Transverse colon (tissue), 4 donors: Measurements from ENCODE around the gene RPL14. TPM values are rescaled to one million over a fixed set of nuclear protein-coding genes. Genes with fewer than 3 reads are reported as not detected.

Experiments
- DNase-seq: peaks from one replicate; pipeline ENCODE4 v3.0.0-alpha.2; 2019
- H3K27ac ChIP-seq, 4 donors: fragments of 200-600 bp; sonication (generic); 2 replicates each; pipeline ENCODE4 v1.5.1; 2016 to 2018; ENCODE audit warnings: inconsistent platforms in 4 of 4
- H3K27me3 ChIP-seq: fragments of 200-600 bp; sonication (generic); 2 replicates; pipeline ENCODE4 v1.5.1; 2017; ENCODE audit warnings: inconsistent platforms
- H3K36me3 ChIP-seq, 4 donors: fragments of 200-600 bp; sonication (generic); 2 replicates each; pipeline ENCODE4 v1.5.1; 2017 to 2019; ENCODE audit warnings: inconsistent platforms in 4 of 4
- H3K4me1 ChIP-seq, 4 donors: fragments of 200-600 bp; sonication (generic); 2 replicates each; pipeline ENCODE4 v1.5.1; 2017 to 2020; ENCODE audit warnings: inconsistent platforms in 4 of 4
- H3K4me3 ChIP-seq, 4 donors: fragments of 200-600 bp; sonication (generic); 1 replicate in 1 of 4; 2 replicates in 3 of 4; pipeline versions ENCODE4 v1.5.1 to v1.6.1; 2017 to 2019; ENCODE audit warnings: inconsistent platforms in 4 of 4
- H3K9me3 ChIP-seq, 2 donors: fragments of 200-600 bp; sonication (generic); 2 replicates each; pipeline ENCODE4 v1.5.1; 2017 to 2019; ENCODE audit warnings: inconsistent platforms in 2 of 2
- EP300 ChIP-seq: sonication (generic); formaldehyde crosslinking; IDR thresholded peaks from one replicate; pipeline ENCODE4 v1.6.1; 2017; ENCODE audit warnings: antibody characterized with exemption, low read depth
- POLR2A ChIP-seq: fragments of 450-650 bp; IDR thresholded peaks from one replicate; pipeline ENCODE4 v1.6.1; 2016; ENCODE audit warnings: antibody characterized with exemption, mild to moderate bottlenecking, moderate library complexity
- POLR2AphosphoS5 ChIP-seq, 3 donors: sonication (generic); formaldehyde crosslinking; IDR thresholded peaks; one replicate each; pipeline ENCODE4 v1.6.1; 2016; ENCODE audit warnings: antibody characterized with exemption in 3 of 3
- WGBS, 2 donors: methylation state at CpG; one replicate each; pipeline ENCODE4 v1.1.5; 2018; ENCODE audit warnings: low coverage in 1 of 2; 5-methylcytosine and 5-hydroxymethylcytosine counted together
- in situ Hi-C, 4 donors: fragments of 200-750 bp; cut with MboI; loops; one replicate each; pipeline versions ENCODE4 v1.15.0 to v1.15.1; 2017; ENCODE audit warnings: low sequenced_read_pairs in 3 of 4, low pct_ligation_motif_present in 1 of 4, low pct_unique_long_range_greater_than_20kb in 1 of 4
- intact Hi-C: fragments of 100-400 bp; cut with DNase I; formaldehyde crosslinking; loops from one replicate; pipeline ENCODE4 v1.15.1; 2023; ENCODE audit warnings: low total_unique reads
- total RNA-seq, 4 donors: library from RNA; depleted of rRNA; stranded (reverse); fragments of >200 nt; gene quantifications; one replicate each; pipeline ENCODE4 v1.1.0, GENCODE V29; 2016
- TF ChIP-seq, protein P1 (sequence below), 5 experiments: fragments of 200-600 bp in 3 of 5; fragments of 450-650 bp in 2 of 5; sonication (generic) in 3 of 5; IDR thresholded peaks; 1 replicate in 2 of 5; 2 replicates in 3 of 5; pipeline ENCODE4 v1.5.1; 2016 to 2017; ENCODE audit warnings: antibody characterized with exemption in 5 of 5, inconsistent platforms in 3 of 5, mild to moderate bottlenecking in 2 of 5, moderate library complexity in 1 of 5

The RPL14 gene
- total RNA-seq, 4 donors from 2014 or later: 90.1 to 299 (median 194) TPM

DNA sequence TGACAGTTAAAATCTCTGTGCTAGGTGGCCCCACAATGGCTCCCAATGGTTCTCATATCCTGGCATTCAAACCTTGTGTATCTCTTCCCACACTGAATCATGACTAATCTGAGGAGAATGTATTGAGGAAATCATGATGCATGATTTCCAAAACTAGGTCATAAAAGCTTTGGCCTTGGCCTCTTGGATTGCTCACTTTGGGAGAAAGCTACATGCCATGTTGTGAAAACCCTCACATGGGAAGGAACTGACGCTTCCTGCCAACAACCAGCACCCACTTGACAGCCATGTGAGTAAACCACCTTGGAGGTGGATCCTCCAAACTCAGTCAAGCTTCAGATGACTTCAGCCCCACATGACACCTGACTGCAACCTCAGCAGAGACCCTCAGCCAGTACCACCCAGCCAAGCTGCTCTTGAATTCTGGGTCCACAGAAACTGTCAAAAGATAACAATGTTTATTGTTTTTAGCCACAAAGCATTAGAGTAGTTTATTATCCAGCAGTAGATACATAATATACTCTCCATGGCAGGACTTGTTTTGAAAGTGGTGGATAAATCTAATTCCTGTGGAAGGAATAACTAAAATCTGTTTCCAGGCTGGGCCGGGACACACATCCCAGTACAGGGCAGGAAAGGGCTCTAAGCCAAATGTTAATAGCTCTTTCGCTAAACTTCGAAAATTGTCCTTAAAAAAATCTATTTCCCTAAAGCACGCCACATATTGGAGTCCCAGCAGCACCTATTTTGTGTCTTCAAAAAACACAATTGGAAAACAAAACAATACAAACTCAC, 47.7 kb downstream of the RPL14 start:
- Histone ChIP-seq H3K4me1 (peaks cover 0 to 16% (median 13%) of the 10 kb centered on the region in 4 donors), H3K27me3 (no peaks in the 10 kb centered on the region), H3K27ac (peak overlapping the region in 3 of 4 donors; percentile 77 to 86 (median 82)), H3K36me3 (no peaks in the 10 kb centered on the region), H3K9me3 (no peaks in the 10 kb centered on the region), H3K4me3 (peak overlapping the region in 2 of 4 donors; percentile 55 to 63)
- DNase-seq: no peak
- TF ChIP-seq, protein P1, sequence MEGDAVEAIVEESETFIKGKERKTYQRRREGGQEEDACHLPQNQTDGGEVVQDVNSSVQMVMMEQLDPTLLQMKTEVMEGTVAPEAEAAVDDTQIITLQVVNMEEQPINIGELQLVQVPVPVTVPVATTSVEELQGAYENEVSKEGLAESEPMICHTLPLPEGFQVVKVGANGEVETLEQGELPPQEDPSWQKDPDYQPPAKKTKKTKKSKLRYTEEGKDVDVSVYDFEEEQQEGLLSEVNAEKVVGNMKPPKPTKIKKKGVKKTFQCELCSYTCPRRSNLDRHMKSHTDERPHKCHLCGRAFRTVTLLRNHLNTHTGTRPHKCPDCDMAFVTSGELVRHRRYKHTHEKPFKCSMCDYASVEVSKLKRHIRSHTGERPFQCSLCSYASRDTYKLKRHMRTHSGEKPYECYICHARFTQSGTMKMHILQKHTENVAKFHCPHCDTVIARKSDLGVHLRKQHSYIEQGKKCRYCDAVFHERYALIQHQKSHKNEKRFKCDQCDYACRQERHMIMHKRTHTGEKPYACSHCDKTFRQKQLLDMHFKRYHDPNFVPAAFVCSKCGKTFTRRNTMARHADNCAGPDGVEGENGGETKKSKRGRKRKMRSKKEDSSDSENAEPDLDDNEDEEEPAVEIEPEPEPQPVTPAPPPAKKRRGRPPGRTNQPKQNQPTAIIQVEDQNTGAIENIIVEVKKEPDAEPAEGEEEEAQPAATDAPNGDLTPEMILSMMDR (IDR thresholded peaks at IDR 0.05): no peak
- peak; percentile 43 to 59 (median 56) for TF ChIP-seq POLR2AphosphoS5 (IDR thresholded peaks at IDR 0.05)
- no peak for TF ChIP-seq EP300
- TF ChIP-seq POLR2A: no peak
- in situ Hi-C loops: no loop called here
- intact Hi-C loops: no loop called here
- 49 to 64% methylated on average over 5 of the region's 5 CpGs for WGBS, 2 donors

GRCh38 chr3:40505599-40506462, 48.7 kb downstream of the RPL14 start, which contains the start of gene ZNF620:
ZNF620 (plus strand) TSS chr3:40506039; CDS start chr3:40506353, 314 bp downstream.
- intact Hi-C loops: no loop called here
- H3K9me3 ChIP-seq: no peaks in the 10 kb centered on the region
- TF ChIP-seq POLR2A (peak; percentile 66), EP300 (no peak), POLR2AphosphoS5 (IDR thresholded peaks at IDR 0.05) (peak; percentile 47 to 73 (median 70))
- TF ChIP-seq, protein P1 (IDR thresholded peaks at IDR 0.05): peak in 3 of 5 experiments; percentile 15 to 35 (median 29)
- H3K27me3 ChIP-seq: no peaks in the 10 kb centered on the region
- H3K4me3 ChIP-seq: peak within 1 kb of the TSS; percentile 55 to 77 (median 67)
- peak within 1 kb of the TSS; percentile 77 to 86 (median 83) for H3K27ac ChIP-seq
- peak; percentile 83 for DNase-seq
- in situ Hi-C loops: no loop called here
- 5 to 10% methylated on average over 2 to 41 of the region's 44 CpGs for WGBS, 2 donors
- no peaks in the 10 kb centered on the region for H3K36me3 ChIP-seq
- H3K4me1 ChIP-seq: peaks cover 0 to 16% (median 13%) of the 10 kb centered on the region in 4 donors

DNA sequence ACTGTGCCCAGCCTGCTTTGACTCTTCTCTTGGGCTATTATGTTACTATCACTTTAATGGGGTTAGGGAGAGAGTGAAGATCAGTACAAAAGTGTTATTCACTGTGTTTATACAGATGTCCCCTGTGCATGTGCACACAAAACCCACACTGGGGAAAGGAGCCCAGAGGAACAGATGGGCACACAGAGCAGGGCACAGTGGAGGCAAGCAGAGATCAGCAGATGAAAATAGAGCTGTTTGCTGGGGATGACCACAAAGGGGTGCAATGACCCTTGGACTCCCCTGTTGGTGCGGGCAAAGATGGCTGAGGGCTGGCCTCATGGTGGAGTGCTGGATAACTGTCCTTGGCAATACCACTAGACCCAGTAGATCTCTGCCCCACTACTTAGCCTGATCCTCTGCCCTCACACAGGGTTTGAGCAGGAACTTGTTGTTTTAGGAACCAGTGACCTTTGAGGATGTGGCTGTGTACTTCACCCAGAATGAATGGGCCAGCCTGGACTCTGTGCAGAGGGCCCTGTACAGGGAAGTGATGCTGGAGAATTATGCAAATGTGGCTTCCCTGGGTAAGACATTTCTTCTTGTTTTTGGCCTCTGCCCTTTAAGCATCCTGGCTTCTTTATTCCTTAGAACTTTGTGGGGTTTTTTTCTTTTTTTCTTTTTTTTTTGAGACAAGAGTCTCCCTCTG, 54.0 kb downstream of the RPL14 start:
- H3K27ac ChIP-seq: no peak overlapping the region
- H3K4me1 ChIP-seq: peaks cover 0 to 7% (median 3%) of the 10 kb centered on the region in 4 donors
- no peaks in the 10 kb centered on the region for H3K9me3 ChIP-seq
- no peaks in the 10 kb centered on the region for H3K27me3 ChIP-seq
- DNase-seq: no peak
- TF ChIP-seq POLR2AphosphoS5 (IDR thresholded peaks at IDR 0.05) (no peak), POLR2A (no peak), EP300 (no peak)
- TF ChIP-seq, protein P1 (IDR thresholded peaks at IDR 0.05): no peak
- intact Hi-C loops: no loop called here
- peaks cover 0 to 15% (median 0%) of the 10 kb centered on the region in 4 donors for H3K36me3 ChIP-seq
- no peak overlapping the region for H3K4me3 ChIP-seq
- in situ Hi-C loops: no loop called here
- WGBS, 2 donors: 95% methylated on average over 1 of the region's 1 CpG; no CpG with 5 or more reads in 1 of the 2 donors
